KMS-11 (cell line): ENCODE data around the gene DNAJC13.

ENCODE experiments used
- H2AFZ ChIP-seq: fragments of 200-600 bp; sonication (generic); 2 replicates; pipeline ENCODE4 v1.6.1; 2016; ENCODE audit warnings: antibody characterized with exemption, mixed run types, low read depth
- H3K27ac ChIP-seq: fragments of 200-600 bp; sonication (generic); 2 replicates; pipeline ENCODE4 v1.6.1; 2016; ENCODE audit warnings: mild to moderate bottlenecking, mixed run types
- H3K27me3 ChIP-seq: fragments of 200-600 bp; sonication (generic); 2 replicates; pipeline ENCODE4 v1.6.1; 2017; ENCODE audit warnings: mild to moderate bottlenecking, low read depth, mixed run types, moderate library complexity; ENCODE audit not compliant: insufficient read depth
- H3K36me3 ChIP-seq: fragments of 200-600 bp; sonication (generic); 2 replicates; pipeline ENCODE4 v1.6.1; 2017; ENCODE audit warnings: mild to moderate bottlenecking, mixed run types; ENCODE audit not compliant: insufficient read depth
- H3K4me1 ChIP-seq: fragments of 200-600 bp; sonication (generic); 2 replicates; pipeline ENCODE4 v1.6.1; 2016; ENCODE audit warnings: mild to moderate bottlenecking, low read depth, mixed run types; ENCODE audit not compliant: poor library complexity, severe bottlenecking
- H3K4me2 ChIP-seq: fragments of 200-600 bp; sonication (generic); 2 replicates; pipeline ENCODE4 v1.7.0; 2016; ENCODE audit warnings: mild to moderate bottlenecking, mixed run types
- H3K4me3 ChIP-seq: fragments of 200-600 bp; sonication (generic); IDR thresholded peaks from 2 replicates; pipeline ENCODE4 v1.6.1; 2017; ENCODE audit warnings: low read depth, low read length, mixed read lengths; ENCODE audit not compliant: insufficient read depth
- H3K79me2 ChIP-seq: fragments of 200-600 bp; sonication (generic); 2 replicates; pipeline ENCODE4 v1.6.1; 2016; ENCODE audit warnings: low read depth, mixed run types; ENCODE audit not compliant: insufficient read depth
- H3K9ac ChIP-seq: fragments of 200-600 bp; sonication (generic); 2 replicates; pipeline ENCODE4 v1.6.1; 2016; ENCODE audit warnings: mild to moderate bottlenecking, mixed run types
- H4K20me1 ChIP-seq: fragments of 200-600 bp; sonication (generic); 2 replicates; pipeline ENCODE4 v1.6.1; 2016; ENCODE audit warnings: mild to moderate bottlenecking, mixed run types; ENCODE audit not compliant: insufficient read depth
- TF ChIP-seq, protein P1 (sequence below): fragments of 200-600 bp; sonication (generic); conservative IDR thresholded peaks from 2 replicates; pipeline ENCODE4 v1.6.1; 2017; ENCODE audit warnings: low read depth, mild to moderate bottlenecking, antibody characterized with exemption, low read length, moderate library complexity, mixed read lengths

DNAJC13 gene

DNA sequence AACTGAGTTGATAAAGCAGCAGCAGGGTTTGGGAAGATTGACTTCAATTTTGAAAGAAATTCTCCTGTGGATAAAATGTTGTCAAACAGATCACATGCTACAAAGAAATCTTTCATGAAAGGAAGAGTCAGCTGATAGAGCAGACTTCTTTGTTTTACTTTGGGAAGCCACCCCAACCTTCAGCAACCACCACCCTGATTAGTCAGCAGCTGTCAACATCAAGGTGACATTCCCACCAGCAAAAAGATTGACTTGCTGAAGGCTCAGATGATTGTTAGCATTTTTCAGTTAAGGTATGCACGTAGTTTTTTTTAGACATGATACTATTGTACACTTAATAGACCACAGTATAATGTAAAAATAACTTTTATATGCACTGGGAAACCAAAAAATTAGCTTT is 92.2 kb downstream of the DNAJC13 start:
- no peak overlapping the region for H3K4me3 ChIP-seq
- H3K27ac ChIP-seq = no peak overlapping the region
- H3K4me2 ChIP-seq = no peak overlapping the region
- H3K27me3 ChIP-seq = no peaks in the 10 kb centered on the region
- H3K36me3 ChIP-seq = peaks cover 6% of the 10 kb centered on the region; the same call in 1 of the 2 replicates
- TF ChIP-seq, protein P1, sequence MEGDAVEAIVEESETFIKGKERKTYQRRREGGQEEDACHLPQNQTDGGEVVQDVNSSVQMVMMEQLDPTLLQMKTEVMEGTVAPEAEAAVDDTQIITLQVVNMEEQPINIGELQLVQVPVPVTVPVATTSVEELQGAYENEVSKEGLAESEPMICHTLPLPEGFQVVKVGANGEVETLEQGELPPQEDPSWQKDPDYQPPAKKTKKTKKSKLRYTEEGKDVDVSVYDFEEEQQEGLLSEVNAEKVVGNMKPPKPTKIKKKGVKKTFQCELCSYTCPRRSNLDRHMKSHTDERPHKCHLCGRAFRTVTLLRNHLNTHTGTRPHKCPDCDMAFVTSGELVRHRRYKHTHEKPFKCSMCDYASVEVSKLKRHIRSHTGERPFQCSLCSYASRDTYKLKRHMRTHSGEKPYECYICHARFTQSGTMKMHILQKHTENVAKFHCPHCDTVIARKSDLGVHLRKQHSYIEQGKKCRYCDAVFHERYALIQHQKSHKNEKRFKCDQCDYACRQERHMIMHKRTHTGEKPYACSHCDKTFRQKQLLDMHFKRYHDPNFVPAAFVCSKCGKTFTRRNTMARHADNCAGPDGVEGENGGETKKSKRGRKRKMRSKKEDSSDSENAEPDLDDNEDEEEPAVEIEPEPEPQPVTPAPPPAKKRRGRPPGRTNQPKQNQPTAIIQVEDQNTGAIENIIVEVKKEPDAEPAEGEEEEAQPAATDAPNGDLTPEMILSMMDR = no peak
- peaks cover 18% of the 10 kb centered on the region for H3K4me1 ChIP-seq
- H2AFZ ChIP-seq = no peak overlapping the region
- no peak overlapping the region for H3K9ac ChIP-seq
- H4K20me1 ChIP-seq = no peaks in the 10 kb centered on the region
- H3K79me2 ChIP-seq = no peaks in the 10 kb centered on the region

DNA sequence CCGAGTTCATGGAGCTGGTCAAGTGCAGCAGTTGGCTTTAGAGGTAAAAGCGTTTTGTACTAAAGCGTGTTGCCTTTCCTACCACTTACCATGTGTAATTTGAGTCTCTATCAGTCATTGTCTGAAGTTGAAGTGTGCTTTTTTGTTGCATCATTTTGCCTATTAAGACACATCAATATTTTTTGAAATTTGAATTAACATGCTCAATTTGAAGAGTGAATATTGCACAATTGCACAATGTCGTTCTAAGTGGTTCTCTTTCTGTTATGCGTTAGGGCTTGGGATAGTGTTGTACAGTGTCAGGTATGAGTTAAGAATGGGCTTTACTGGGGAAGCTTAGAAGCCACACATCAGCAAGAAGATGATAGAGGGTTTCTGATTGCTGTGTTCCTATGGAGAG is 95.8 kb downstream of the DNAJC13 start:
- no peak overlapping the region for H2AFZ ChIP-seq
- H3K4me1 ChIP-seq = peaks cover 6% of the 10 kb centered on the region
- H3K27ac ChIP-seq = no peak overlapping the region
- H3K4me3 ChIP-seq = no peak overlapping the region
- no peaks in the 10 kb centered on the region for H3K79me2 ChIP-seq
- no peak overlapping the region for H3K9ac ChIP-seq
- H3K27me3 ChIP-seq = no peaks in the 10 kb centered on the region
- H4K20me1 ChIP-seq = no peaks in the 10 kb centered on the region
- TF ChIP-seq, protein P1 = no peak
- no peaks in the 10 kb centered on the region for H3K36me3 ChIP-seq
- H3K4me2 ChIP-seq = no peak overlapping the region

DNA sequence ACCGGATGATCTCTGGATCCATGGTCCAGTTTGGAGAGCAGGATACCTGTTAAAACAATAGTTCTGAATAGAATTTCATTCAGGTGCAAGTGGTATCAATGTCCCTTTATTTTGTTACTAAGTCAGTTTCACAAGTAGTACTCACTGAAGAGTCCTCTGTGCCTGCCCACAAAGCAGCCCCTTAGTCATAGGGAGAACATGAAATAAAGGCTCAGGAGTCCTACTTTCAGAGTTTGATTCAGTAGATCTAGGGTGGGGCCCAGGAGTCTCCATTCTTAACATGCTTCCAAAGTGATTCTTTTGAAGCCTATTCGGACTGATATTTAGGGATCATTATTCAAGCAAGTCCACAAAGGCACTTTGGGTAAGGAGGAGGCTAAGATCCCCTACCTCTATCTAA is 100.0 kb downstream of the DNAJC13 start:
- H3K4me1 ChIP-seq = peaks cover 22% of the 10 kb centered on the region
- H3K9ac ChIP-seq = no peak overlapping the region
- H3K36me3 ChIP-seq = no peaks in the 10 kb centered on the region
- TF ChIP-seq, protein P1 = no peak
- no peak overlapping the region for H3K4me2 ChIP-seq
- H3K79me2 ChIP-seq = no peaks in the 10 kb centered on the region
- no peaks in the 10 kb centered on the region for H3K27me3 ChIP-seq
- H3K4me3 ChIP-seq = no peak overlapping the region
- H3K27ac ChIP-seq = no peak overlapping the region
- no peaks in the 10 kb centered on the region for H4K20me1 ChIP-seq
- no peak overlapping the region for H2AFZ ChIP-seq

DNA sequence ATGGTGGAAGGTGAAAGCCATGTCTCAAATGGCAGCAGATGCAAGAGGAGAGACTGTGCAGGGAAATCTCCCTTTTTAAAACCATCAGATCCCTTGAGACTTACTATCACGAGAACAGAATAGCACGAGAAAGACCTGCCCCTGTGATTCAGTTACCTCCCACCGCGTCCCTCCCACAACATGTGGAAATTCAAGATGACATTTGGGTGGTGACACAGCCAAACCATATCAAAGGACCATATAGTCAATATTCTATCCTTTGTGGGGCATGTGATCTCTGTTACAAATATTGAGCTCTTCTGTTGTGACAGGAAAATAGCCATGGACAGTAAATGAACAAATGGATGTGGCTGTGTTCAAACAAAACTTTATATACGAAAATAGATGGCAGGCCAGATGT is 102.6 kb downstream of the DNAJC13 start:
- no peak overlapping the region for H2AFZ ChIP-seq
- H3K27me3 ChIP-seq = no peaks in the 10 kb centered on the region
- H3K4me3 ChIP-seq = no peak overlapping the region
- H3K27ac ChIP-seq = no peak overlapping the region
- H3K79me2 ChIP-seq = no peaks in the 10 kb centered on the region
- no peak overlapping the region for H3K4me2 ChIP-seq
- H3K36me3 ChIP-seq = no peaks in the 10 kb centered on the region
- H3K4me1 ChIP-seq = peaks cover 36% of the 10 kb centered on the region
- TF ChIP-seq, protein P1 = no peak
- no peak overlapping the region for H3K9ac ChIP-seq
- H4K20me1 ChIP-seq = no peaks in the 10 kb centered on the region
